SHP77 (cell line): ENCODE results near the gene PLEKHJ1.

Experiments
- DNase-seq, 2 experiments: peaks; one replicate each; lab custom pipeline; 2025; lab: John Stamatoyannopoulos, UW

PLEKHJ1 gene

GRCh38 chr19:2269244-2270156, 33.4 kb upstream of the PLEKHJ1 start:
- peak; percentile 87 to 91 for DNase-seq

DNA sequence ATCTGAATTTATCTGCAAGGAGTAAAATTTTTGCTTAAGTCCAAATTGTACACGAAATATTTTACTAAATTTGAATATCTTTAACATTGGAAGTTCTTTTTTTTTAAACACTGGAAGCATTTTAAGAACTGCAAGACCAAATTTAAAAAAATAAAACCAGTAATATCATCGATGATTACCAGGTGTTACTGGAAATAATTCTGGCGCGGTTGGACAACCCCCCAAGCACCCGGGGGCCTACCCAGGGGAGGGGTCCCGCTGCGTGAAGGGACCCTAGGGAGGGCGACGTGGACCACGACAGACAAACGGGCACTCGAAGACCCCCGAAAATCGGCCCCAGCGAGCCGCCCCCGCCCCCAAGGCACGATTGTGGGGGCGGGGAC, 32.7 kb upstream of the PLEKHJ1 start:
- DNase-seq = no peak

DNA sequence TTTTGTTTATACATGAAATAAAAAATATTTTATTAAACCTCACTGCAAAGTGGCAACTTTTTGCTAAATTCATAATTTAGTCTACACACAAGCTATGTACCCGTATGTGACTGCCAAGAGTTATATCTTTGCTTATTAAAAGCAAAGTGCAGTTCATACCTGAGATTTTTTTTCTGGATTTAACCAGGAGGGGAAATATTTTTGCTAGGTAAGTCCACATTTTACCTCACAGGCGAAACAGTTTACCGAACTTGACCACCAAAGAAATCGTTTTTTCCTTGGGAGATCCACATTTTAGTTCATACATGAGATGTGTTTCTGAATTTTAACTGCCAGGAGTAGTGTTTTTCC, 32.3 kb upstream of the PLEKHJ1 start:
- no peak for DNase-seq

DNA sequence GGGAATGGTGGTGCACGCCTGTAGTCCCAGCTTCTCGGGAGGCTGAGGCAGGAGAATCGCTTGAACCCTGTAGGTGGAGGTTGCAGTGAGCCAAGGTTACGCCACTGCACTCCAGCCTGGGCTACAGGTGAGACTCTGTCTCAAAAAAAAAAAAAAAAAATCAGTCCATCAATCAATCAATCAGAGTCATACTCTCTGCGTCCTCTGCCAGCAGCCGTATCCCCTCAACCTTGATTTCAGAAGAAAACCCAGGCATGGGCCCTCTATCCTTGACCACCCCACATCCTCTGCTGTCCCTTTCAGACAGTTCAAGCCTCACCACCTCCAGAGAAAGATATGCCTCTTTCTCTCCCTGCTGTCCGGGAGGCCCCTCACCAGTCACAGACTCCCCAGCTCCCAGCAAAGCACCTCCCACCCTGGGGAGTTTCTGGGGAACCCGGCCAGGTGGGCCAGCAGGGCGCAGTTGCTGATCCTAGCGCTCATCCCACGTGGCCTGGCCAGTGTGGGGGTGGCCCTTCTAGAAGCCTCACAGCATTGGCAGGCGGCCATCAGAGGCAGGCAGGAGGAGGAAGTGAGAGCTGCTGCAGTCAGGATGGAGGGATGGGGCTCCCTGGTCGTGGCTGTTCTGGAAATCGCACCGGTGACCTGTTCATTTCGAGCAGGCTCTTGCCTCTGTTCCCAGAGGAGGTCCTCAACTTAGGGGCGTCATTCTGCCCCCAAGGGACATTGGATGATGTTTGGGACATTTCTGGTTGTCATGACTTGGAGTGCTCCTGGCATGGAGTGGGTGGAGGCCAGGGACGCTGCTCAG, 30.3 kb upstream of the PLEKHJ1 start:
- DNase-seq = peak; percentile 46 to 73

DNA sequence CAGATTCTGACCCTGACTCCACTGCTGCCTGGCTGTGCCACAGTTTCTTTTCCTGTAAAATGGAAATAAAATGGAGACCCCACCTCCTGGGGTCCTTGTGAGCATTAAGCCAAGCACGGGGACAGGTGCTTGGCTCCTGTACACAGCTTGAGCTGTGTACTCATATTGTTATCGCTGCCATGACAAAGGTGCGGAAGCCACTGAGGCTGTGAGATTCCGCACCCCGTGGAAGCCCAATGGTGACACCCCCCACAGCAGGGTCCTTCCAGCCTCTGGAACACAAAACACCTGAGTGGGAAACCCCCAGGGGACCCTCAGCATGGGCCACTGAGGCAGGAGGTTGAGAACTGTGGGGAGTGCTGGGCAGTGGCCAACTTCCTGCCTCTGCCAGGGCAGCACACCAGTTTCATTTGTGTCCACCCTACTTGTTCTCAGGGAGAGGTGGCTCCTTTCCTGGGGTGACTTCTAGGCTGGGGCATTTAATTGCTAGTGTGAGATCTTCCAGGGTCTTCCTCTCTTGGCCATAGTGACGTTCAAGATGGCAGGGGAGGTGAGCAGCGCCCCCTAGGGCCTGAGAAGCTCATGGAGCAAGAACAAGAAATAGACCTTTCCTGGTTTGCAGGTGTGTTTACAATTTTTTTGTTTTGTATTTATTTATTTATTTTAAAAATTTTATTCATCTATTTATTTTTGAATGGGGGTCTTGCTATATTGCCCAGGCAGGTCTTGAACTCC, 25.5 kb upstream of the PLEKHJ1 start:
- DNase-seq = no peak

DNA sequence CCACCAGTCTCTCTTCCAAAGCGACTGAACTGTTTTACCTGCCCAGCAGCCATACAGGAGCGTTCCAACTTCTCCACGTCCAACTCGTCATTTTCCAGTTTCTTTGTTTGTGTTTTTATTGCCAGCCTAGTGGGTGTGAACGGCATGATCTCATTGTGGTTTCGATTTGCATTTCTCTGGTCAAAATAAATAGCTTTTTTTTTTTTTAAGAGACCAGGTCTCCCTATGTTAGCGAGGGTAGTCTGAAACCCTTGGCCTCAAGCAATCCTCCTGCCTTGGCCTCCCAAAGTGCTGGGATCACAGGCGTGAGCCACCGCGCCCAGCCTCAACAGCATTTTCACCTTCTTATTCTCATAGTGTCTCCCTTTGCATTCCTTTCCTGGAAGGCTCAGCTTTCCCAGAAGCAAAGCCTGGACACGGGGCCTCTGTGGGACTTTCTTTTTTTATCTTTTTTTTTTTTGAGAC, 24.2 kb upstream of the PLEKHJ1 start:
- no peak for DNase-seq

GRCh38 chr19:2259336-2259735, 23.2 kb upstream of the PLEKHJ1 start:
- DNase-seq = peak in 1 of 2 experiments; percentile 41

GRCh38 chr19:2255982-2256685, 20.0 kb upstream of the PLEKHJ1 start, which contains the start of gene JSRP1:
JSRP1 (minus strand) TSS chr19:2256417; CDS start chr19:2255314, 1,103 bp downstream.
- no peak for DNase-seq

- DNase-seq = no peak
These were observed 19.1 kb upstream of the PLEKHJ1 start for GRCh38 chr19:2255112-2255845.

GRCh38 chr19:2254064-2254872, 18.1 kb upstream of the PLEKHJ1 start:
- DNase-seq = no peak

- DNase-seq = no peak
These were observed 17.3 kb upstream of the PLEKHJ1 start for GRCh38 chr19:2253106-2254063.

- no peak for DNase-seq
These were observed 16.6 kb upstream of the PLEKHJ1 start for GRCh38 chr19:2252797-2253105.

DNA sequence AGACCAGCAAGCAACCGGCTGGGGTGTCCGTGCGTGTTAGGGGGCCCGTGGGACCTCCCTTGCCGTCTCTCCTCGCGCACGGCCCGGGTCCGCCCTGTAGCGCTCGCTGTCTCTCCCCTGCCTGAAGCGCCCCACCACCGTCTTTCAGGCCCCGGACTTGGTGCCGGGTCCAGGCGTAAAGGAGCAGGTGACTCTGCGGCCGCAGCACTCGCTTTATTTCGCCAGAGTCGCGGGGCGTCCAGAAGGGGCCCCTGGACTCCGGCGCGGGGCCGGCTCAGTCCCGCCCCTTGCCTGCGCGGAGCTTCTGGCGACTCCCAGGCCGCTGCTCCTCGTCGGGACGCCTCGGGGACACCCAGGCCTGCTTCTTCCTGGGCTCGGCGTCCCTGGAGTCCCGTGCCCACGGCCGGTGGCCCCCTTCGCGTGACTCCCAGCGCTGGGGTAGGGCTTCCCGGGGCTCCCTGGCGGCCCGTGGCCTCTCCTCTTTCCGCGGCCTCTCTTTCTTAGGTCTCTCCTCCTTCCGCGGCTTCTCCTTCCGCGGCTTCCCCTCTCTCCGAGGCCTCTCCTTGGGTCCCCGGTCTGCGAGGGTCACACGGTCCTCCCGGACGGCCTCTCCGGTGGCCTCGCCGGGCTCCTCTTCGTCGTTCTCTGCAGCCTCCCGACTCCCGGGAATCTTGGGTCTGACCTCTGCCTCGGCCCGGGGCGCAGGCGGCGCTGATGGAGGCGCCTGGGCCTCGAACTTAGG, 16.1 kb upstream of the PLEKHJ1 start:
- no peak for DNase-seq

DNA sequence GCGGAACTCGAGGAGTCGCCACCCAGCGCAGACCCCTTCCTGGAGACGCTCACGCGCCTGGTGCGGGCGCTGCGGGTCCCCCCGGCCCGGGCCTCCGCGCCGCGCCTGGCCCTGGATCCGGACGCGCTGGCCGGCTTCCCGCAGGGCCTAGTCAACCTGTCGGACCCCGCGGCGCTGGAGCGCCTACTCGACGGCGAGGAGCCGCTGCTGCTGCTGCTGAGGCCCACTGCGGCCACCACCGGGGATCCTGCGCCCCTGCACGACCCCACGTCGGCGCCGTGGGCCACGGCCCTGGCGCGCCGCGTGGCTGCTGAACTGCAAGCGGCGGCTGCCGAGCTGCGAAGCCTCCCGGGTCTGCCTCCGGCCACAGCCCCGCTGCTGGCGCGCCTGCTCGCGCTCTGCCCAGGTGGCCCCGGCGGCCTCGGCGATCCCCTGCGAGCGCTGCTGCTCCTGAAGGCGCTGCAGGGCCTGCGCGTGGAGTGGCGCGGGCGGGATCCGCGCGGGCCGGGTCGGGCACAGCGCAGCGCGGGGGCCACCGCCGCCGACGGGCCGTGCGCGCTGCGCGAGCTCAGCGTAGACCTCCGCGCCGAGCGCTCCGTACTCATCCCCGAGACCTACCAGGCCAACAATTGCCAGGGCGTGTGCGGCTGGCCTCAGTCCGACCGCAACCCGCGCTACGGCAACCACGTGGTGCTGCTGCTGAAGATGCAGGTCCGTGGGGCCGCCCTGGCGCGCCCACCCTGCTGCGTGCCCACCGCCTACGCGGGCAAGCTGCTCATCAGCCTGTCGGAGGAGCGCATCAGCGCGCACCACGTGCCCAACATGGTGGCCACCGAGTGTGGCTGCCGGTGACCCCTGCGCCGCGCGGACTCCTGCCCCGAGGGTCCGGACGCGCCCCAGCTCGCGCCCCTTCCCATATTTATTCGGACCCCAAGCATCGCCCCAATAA, 15.3 kb upstream of the PLEKHJ1 start:
- no peak for DNase-seq

GRCh38 chr19:2250766-2251105, 14.6 kb upstream of the PLEKHJ1 start:
- DNase-seq = no peak

- no peak for DNase-seq
These were observed 14.0 kb upstream of the PLEKHJ1 start for GRCh38 chr19:2249880-2250765.
